DOHH2 (cell line): Measurements from ENCODE around the gene SORL1.

Experiments
- CTCF ChIP-seq: fragments of 200-600 bp; sonication (generic); IDR thresholded peaks from one replicate; pipeline ENCODE4 v1.5.1; 2014; ENCODE audit warnings: antibody characterized with exemption, mild to moderate bottlenecking, low read depth, low read length; ENCODE audit not compliant: poor library complexity, severe bottlenecking
- EZH2phosphoT487 ChIP-seq: fragments of 200-600 bp; sonication (generic); IDR thresholded peaks from 2 replicates; pipeline ENCODE4 v1.6.1; 2017; ENCODE audit warnings: borderline replicate concordance, mild to moderate bottlenecking, antibody characterized with exemption, low read length, moderate library complexity, mixed read lengths

GRCh38 chr11:121445071-121445768 is 6.9 kb upstream of the SORL1 start:
- TF ChIP-seq CTCF (no peak), EZH2phosphoT487 (no peak)
